NCI-H2227 (cell line): ENCODE measurements around the gene CPTP.

Experiments
- DNase-seq: peaks from one replicate; lab custom pipeline; 2025; ENCODE audit not compliant: unreplicated experiment; lab: John Stamatoyannopoulos, UW

CPTP gene

GRCh38 chr1:1317420-1317819, 7.2 kb upstream of the CPTP start:
- DNase-seq: no peak

GRCh38 chr1:1318131-1318652, 6.4 kb upstream of the CPTP start:
- no peak for DNase-seq

- DNase-seq: no peak
Measured at GRCh38 chr1:1318777-1319645, 5.6 kb upstream of the CPTP start.

- no peak for DNase-seq
Measured at GRCh38 chr1:1319646-1319941, 5.0 kb upstream of the CPTP start.

GRCh38 chr1:1320666-1321448, 3.7 kb upstream of the CPTP start:
- DNase-seq: no peak

- no peak for DNase-seq
Measured at GRCh38 chr1:1321477-1321876, 3.1 kb upstream of the CPTP start.

- no peak for DNase-seq
Measured at GRCh38 chr1:1322418-1322817, 2.2 kb upstream of the CPTP start.

- DNase-seq: no peak
Measured at GRCh38 chr1:1322952-1323351, 1.6 kb upstream of the CPTP start.

GRCh38 chr1:1324084-1324523, 498 bp upstream of the CPTP start:
- no peak for DNase-seq

GRCh38 chr1:1325288-1326074, 879 bp downstream of the CPTP start:
- no peak for DNase-seq

- no peak for DNase-seq
Measured at GRCh38 chr1:1326075-1326605, 1.5 kb downstream of the CPTP start.

- DNase-seq: no peak
Measured at GRCh38 chr1:1327291-1327690, 2.7 kb downstream of the CPTP start.

- no peak for DNase-seq
Measured at GRCh38 chr1:1328254-1328653, 3.7 kb downstream of the CPTP start.

GRCh38 chr1:1329304-1330210, 5.0 kb downstream of the CPTP start:
- no peak for DNase-seq

GRCh38 chr1:1330366-1331067, 5.9 kb downstream of the CPTP start:
- no peak for DNase-seq

GRCh38 chr1:1331068-1331965, 6.7 kb downstream of the CPTP start, which contains the start of gene TAS1R3:
Gene TAS1R3 (plus strand): TSS chr1:1331280. CDS start chr1:1331346, 66 bp downstream.
- DNase-seq: no peak

GRCh38 chr1:1332031-1332755, 7.6 kb downstream of the CPTP start:
- DNase-seq: no peak
